Measurements from ENCODE around the gene ZNF8.

Gene ZNF8

GRCh38 chr19:58351990-58352755 lies 73.4 kb downstream of the ZNF8 start:
- TF ChIP-seq CTCF (conservative IDR thresholded peaks at IDR 0.05; ENCODE audit: low read depth, low read length) = no peak
- no peak for DNase-seq (ENCODE audit: low read depth)
- no peak overlapping the region for H3K4me3 ChIP-seq (ENCODE audit: low read length)
